Epithelial cell of proximal tubule (primary cell): ENCODE measurements around the gene MYH9. TPM values are rescaled to one million over a fixed set of nuclear protein-coding genes. Genes with fewer than 3 reads are reported as not detected.

ENCODE experiments used
- DNase-seq: peaks from one replicate; pipeline ENCODE4 v3.0.0-alpha.2; 2011; ENCODE audit warnings: low read depth
- H3K4me3 ChIP-seq: 2 replicates; pipeline ENCODE4 v1.5.1; 2011; ENCODE audit warnings: low read depth, mild to moderate bottlenecking, low read length
- CTCF ChIP-seq: conservative IDR thresholded peaks from 2 replicates; pipeline ENCODE4 v1.5.1; 2012; ENCODE audit warnings: low read depth, mild to moderate bottlenecking, low read length
- total RNA-seq: library from RNA; depleted of rRNA; stranded (reverse); fragments of >200 nt; gene quantifications from 2 replicates; pipeline ENCODE4 v1.2.3, GENCODE V29; 2015

The MYH9 gene
- total RNA-seq, 1 donor from 2014 or later: 896 TPM

GRCh38 chr22:36363349-36363981 lies 24.3 kb downstream of the MYH9 start:
- H3K4me3 ChIP-seq: no peak overlapping the region
- no peak for DNase-seq
- TF ChIP-seq CTCF: no peak

- TF ChIP-seq CTCF: no peak
- H3K4me3 ChIP-seq: no peak overlapping the region
- DNase-seq: no peak
These were observed 24.8 kb downstream of the MYH9 start for GRCh38 chr22:36362932-36363331.

- H3K4me3 ChIP-seq: no peak overlapping the region
- no peak for DNase-seq
- TF ChIP-seq CTCF: no peak
These were observed 25.7 kb downstream of the MYH9 start for GRCh38 chr22:36362075-36362474.

GRCh38 chr22:36360871-36361383 lies 26.8 kb downstream of the MYH9 start:
- no peak overlapping the region for H3K4me3 ChIP-seq
- TF ChIP-seq CTCF: no peak
- DNase-seq: no peak

GRCh38 chr22:36360011-36360410 lies 27.8 kb downstream of the MYH9 start:
- DNase-seq: no peak
- no peak overlapping the region for H3K4me3 ChIP-seq
- TF ChIP-seq CTCF: no peak

- H3K4me3 ChIP-seq: no peak overlapping the region
- no peak for DNase-seq
- TF ChIP-seq CTCF: no peak
These were observed 28.2 kb downstream of the MYH9 start for GRCh38 chr22:36359470-36359996.
